ENCODE results near the gene CCDC186. TPM values are rescaled to one million over a fixed set of nuclear protein-coding genes. Genes with fewer than 3 reads are reported as not detected.

The CCDC186 gene
- total RNA-seq, 1 donor from 2014 or later = 20.4 TPM

GRCh38 chr10:114172776-114173602 is 1.0 kb downstream of the CCDC186 start:
- Mint-ChIP-seq H3K4me3 (ENCODE audit: unreplicated experiment) (peak overlapping the region; percentile 95), H3K27ac (ENCODE audit: unreplicated experiment) (peak overlapping the region; percentile 96), H3K9me3 (ENCODE audit: low read depth) (peaks cover 7% of the 10 kb centered on the region), H3K36me3 (ENCODE audit: low read depth) (peaks cover 4% of the 10 kb centered on the region), H3K27me3 (ENCODE audit: low read depth) (no peaks in the 10 kb centered on the region), H3K4me1 (ENCODE audit: low read depth) (peaks cover 32% of the 10 kb centered on the region)
- no peak for TF ChIP-seq CTCF (IDR thresholded peaks at IDR 0.05)
- no peak for DNase-seq (ENCODE audit: low spot score)

- Mint-ChIP-seq H3K36me3 (ENCODE audit: low read depth) (peaks cover 4% of the 10 kb centered on the region), H3K27me3 (ENCODE audit: low read depth) (no peaks in the 10 kb centered on the region), H3K27ac (ENCODE audit: unreplicated experiment) (peak overlapping the region; percentile 96), H3K9me3 (ENCODE audit: low read depth) (peaks cover 7% of the 10 kb centered on the region), H3K4me3 (ENCODE audit: unreplicated experiment) (peak overlapping the region; percentile 95), H3K4me1 (ENCODE audit: low read depth) (peaks cover 29% of the 10 kb centered on the region)
- no peak for DNase-seq (ENCODE audit: low spot score)
- no peak for TF ChIP-seq CTCF (IDR thresholded peaks at IDR 0.05)
Observed at GRCh38 chr10:114172216-114172615, 1.8 kb downstream of the CCDC186 start.

GRCh38 chr10:114168450-114169009 is 5.5 kb downstream of the CCDC186 start:
- H3K4me3 Mint-ChIP-seq (ENCODE audit: unreplicated experiment) = no peak overlapping the region
- DNase-seq (ENCODE audit: low spot score) = no peak
- peaks cover 7% of the 10 kb centered on the region for H3K9me3 Mint-ChIP-seq (ENCODE audit: low read depth)
- no peak for TF ChIP-seq CTCF (IDR thresholded peaks at IDR 0.05)
- H3K36me3 Mint-ChIP-seq (ENCODE audit: low read depth) = peaks cover 4% of the 10 kb centered on the region
- no peaks in the 10 kb centered on the region for H3K27me3 Mint-ChIP-seq (ENCODE audit: low read depth)
- H3K4me1 Mint-ChIP-seq (ENCODE audit: low read depth) = peaks cover 40% of the 10 kb centered on the region
- no peak overlapping the region for H3K27ac Mint-ChIP-seq (ENCODE audit: unreplicated experiment)

GRCh38 chr10:114167985-114168384 is 6.0 kb downstream of the CCDC186 start:
- H3K36me3 Mint-ChIP-seq (ENCODE audit: low read depth) = peaks cover 4% of the 10 kb centered on the region
- DNase-seq (ENCODE audit: low spot score) = no peak
- no peak overlapping the region for H3K4me3 Mint-ChIP-seq (ENCODE audit: unreplicated experiment)
- peaks cover 42% of the 10 kb centered on the region for H3K4me1 Mint-ChIP-seq (ENCODE audit: low read depth)
- H3K27me3 Mint-ChIP-seq (ENCODE audit: low read depth) = no peaks in the 10 kb centered on the region
- TF ChIP-seq CTCF (IDR thresholded peaks at IDR 0.05) = no peak
- peaks cover 7% of the 10 kb centered on the region for H3K9me3 Mint-ChIP-seq (ENCODE audit: low read depth)
- no peak overlapping the region for H3K27ac Mint-ChIP-seq (ENCODE audit: unreplicated experiment)

GRCh38 chr10:114166494-114166893 is 7.5 kb downstream of the CCDC186 start:
- TF ChIP-seq CTCF (IDR thresholded peaks at IDR 0.05) = no peak
- Mint-ChIP-seq H3K27me3 (ENCODE audit: low read depth) (no peaks in the 10 kb centered on the region), H3K36me3 (ENCODE audit: low read depth) (peaks cover 8% of the 10 kb centered on the region), H3K4me3 (ENCODE audit: unreplicated experiment) (no peak overlapping the region), H3K4me1 (ENCODE audit: low read depth) (peaks cover 34% of the 10 kb centered on the region), H3K9me3 (ENCODE audit: low read depth) (peaks cover 7% of the 10 kb centered on the region), H3K27ac (ENCODE audit: unreplicated experiment) (peak overlapping the region; percentile 1)
- DNase-seq (ENCODE audit: low spot score) = no peak
